Bronchial epithelial cell (primary cell): Measurements from ENCODE around the gene DPF3. TPM values are rescaled to one million over a fixed set of nuclear protein-coding genes. Genes with fewer than 3 reads are reported as not detected.

Source experiments
- DNase-seq: peaks from one replicate; pipeline ENCODE4 v3.0.0-alpha.2; 2010; ENCODE audit warnings: low read depth
- FAIRE-seq: peaks from 2 replicates; lab custom pipeline; 2011; peaks lifted over from hg19 to GRCh38; lab: Jason Lieb, UNC
- H3K27me3 ChIP-seq: 2 replicates; pipeline ENCODE4 v1.5.1; 2011; ENCODE audit warnings: low read length; ENCODE audit not compliant: control insufficient read depth, insufficient read depth
- H3K36me3 ChIP-seq: 2 replicates; pipeline ENCODE4 v1.5.1; 2011; ENCODE audit warnings: low read length; ENCODE audit not compliant: control insufficient read depth, insufficient read depth
- H3K4me3 ChIP-seq: 2 replicates; pipeline ENCODE4 v1.5.1; 2011; ENCODE audit warnings: mild to moderate bottlenecking, low read depth, low read length, control low read depth
- CTCF ChIP-seq: IDR thresholded peaks from 2 replicates; pipeline ENCODE4 v1.5.1; 2011; ENCODE audit warnings: mild to moderate bottlenecking, moderate library complexity, low read length, control low read depth, inconsistent platforms; ENCODE audit not compliant: insufficient read depth, severe bottlenecking
- total RNA-seq: library from RNA; depleted of rRNA; stranded (reverse); fragments of >200 nt; gene quantifications from 2 replicates; pipeline ENCODE4 v1.2.1, GENCODE V29; 2014

DPF3 gene
- total RNA-seq, 1 donor from 2014 or later: not detected

- no peak for DNase-seq
- Histone ChIP-seq H3K27me3 (no peaks in the 10 kb centered on the region), H3K36me3 (no peaks in the 10 kb centered on the region), H3K4me3 (no peak overlapping the region)
- no peak for TF ChIP-seq CTCF
- no peak for FAIRE-seq
These were observed 42.3 kb downstream of the DPF3 start for GRCh38 chr14:72851635-72852034.

- no peak for FAIRE-seq
- no peak for TF ChIP-seq CTCF
- DNase-seq: no peak
- Histone ChIP-seq H3K4me3 (no peak overlapping the region), H3K36me3 (no peaks in the 10 kb centered on the region), H3K27me3 (no peaks in the 10 kb centered on the region)
These were observed 43.5 kb downstream of the DPF3 start for GRCh38 chr14:72850360-72850759.

- H3K27me3 ChIP-seq: no peaks in the 10 kb centered on the region
- no peak for FAIRE-seq
- no peak for TF ChIP-seq CTCF
- no peaks in the 10 kb centered on the region for H3K36me3 ChIP-seq
- DNase-seq: no peak
- no peak overlapping the region for H3K4me3 ChIP-seq
These were observed 44.7 kb downstream of the DPF3 start for GRCh38 chr14:72849222-72849621.

- Histone ChIP-seq H3K4me3 (no peak overlapping the region), H3K36me3 (no peaks in the 10 kb centered on the region), H3K27me3 (no peaks in the 10 kb centered on the region)
- TF ChIP-seq CTCF: no peak
- DNase-seq (peak; percentile 5), FAIRE-seq (no peak)
These were observed 46.2 kb downstream of the DPF3 start for GRCh38 chr14:72847721-72848120.

GRCh38 chr14:72845683-72846082, 48.2 kb downstream of the DPF3 start:
- no peak for TF ChIP-seq CTCF
- no peak for FAIRE-seq
- H3K27me3 ChIP-seq: no peaks in the 10 kb centered on the region

GRCh38 chr14:72845196-72845595, 48.7 kb downstream of the DPF3 start:
- H3K36me3 ChIP-seq: no peaks in the 10 kb centered on the region
- FAIRE-seq (no peak), DNase-seq (no peak)
- TF ChIP-seq CTCF: no peak
- H3K4me3 ChIP-seq: no peak overlapping the region
- H3K27me3 ChIP-seq: no peaks in the 10 kb centered on the region

More at GRCh38 chr14:72845683-72846082, 48.2 kb downstream of the DPF3 start:
- DNase-seq: no peak
- Histone ChIP-seq H3K36me3 (no peaks in the 10 kb centered on the region), H3K4me3 (no peak overlapping the region)
